Mammary epithelial cell (primary cell): Measurements from ENCODE around the gene OLFM1.

Experiments used
- EZH2 ChIP-seq: IDR thresholded peaks from 2 replicates; pipeline ENCODE4 v1.6.1; 2012; ENCODE audit warnings: low read length, inconsistent platforms, borderline replicate concordance
- TF ChIP-seq, protein P1 (sequence below), 2 donors: IDR thresholded peaks in 1 of 2; conservative IDR thresholded peaks in 1 of 2; 2 replicates each; pipeline ENCODE4 v1.5.1; 2011 to 2012; ENCODE audit warnings: inconsistent platforms in 2 of 2, low read length in 2 of 2, mild to moderate bottlenecking in 2 of 2, control low read depth in 1 of 2, low read depth in 1 of 2; ENCODE audit not compliant: insufficient read depth in 1 of 2; ENCODE audit errors: extremely low read depth in 1 of 2

DNA sequence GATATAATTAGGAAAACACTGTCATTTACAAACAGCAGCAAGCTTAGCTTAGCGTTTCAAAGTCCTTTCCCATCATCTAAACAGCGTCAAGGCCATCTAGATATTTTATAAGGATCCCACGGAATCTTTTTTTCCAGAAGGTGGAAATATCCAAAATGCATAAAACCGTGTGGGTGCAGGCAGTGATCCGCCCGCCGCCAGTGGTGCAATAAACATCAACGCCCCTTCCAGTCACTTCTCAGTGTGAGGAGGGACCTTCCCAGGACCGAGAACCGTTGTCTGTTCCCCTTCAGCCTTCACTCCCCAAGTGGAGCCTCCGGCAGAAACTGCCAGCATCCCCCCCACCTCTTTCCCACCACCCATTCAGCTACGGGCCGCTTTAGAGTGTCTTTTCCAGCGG lies 22.9 kb downstream of the OLFM1 start:
- TF ChIP-seq, protein P1, sequence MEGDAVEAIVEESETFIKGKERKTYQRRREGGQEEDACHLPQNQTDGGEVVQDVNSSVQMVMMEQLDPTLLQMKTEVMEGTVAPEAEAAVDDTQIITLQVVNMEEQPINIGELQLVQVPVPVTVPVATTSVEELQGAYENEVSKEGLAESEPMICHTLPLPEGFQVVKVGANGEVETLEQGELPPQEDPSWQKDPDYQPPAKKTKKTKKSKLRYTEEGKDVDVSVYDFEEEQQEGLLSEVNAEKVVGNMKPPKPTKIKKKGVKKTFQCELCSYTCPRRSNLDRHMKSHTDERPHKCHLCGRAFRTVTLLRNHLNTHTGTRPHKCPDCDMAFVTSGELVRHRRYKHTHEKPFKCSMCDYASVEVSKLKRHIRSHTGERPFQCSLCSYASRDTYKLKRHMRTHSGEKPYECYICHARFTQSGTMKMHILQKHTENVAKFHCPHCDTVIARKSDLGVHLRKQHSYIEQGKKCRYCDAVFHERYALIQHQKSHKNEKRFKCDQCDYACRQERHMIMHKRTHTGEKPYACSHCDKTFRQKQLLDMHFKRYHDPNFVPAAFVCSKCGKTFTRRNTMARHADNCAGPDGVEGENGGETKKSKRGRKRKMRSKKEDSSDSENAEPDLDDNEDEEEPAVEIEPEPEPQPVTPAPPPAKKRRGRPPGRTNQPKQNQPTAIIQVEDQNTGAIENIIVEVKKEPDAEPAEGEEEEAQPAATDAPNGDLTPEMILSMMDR (conservative IDR thresholded peaks at IDR 0.05 in 1 of 2, IDR thresholded peaks at IDR 0.05 in 1 of 2; ENCODE audit: extremely low read depth in 1 of 2, insufficient read depth in 1 of 2, low read depth in 1 of 2, low read length in 2 of 2): no peak
- TF ChIP-seq EZH2: no peak
